Femur (tissue), 1 donor: Measurements from ENCODE around the gene ZNF813.
"Not testable (repeated sequence)": the region's sequence is repeated elsewhere in the genome, so short reads cannot be mapped to it uniquely, and the experiment has no call there.

ENCODE experiments used
- DNase-seq: peaks from one replicate; pipeline ENCODE4 v3.0.0-alpha.2; 2017

Gene ZNF813

GRCh38 chr19:53467485-53468262, at the start of gene ZNF813:
TSS of gene ZNF813 (plus strand) at chr19:53467733. CDS start at chr19:53483823, 16,090 bp downstream.
- DNase-seq, result peak; percentile 95

GRCh38 chr19:53420520-53421315, 46.8 kb upstream of the ZNF813 start:
- not testable (repeated sequence) for DNase-seq

GRCh38 chr19:53422551-53422950, 45.0 kb upstream of the ZNF813 start:
- no peak for DNase-seq

- DNase-seq, result not testable (repeated sequence)
These were observed 44.5 kb upstream of the ZNF813 start for GRCh38 chr19:53423074-53423473.

GRCh38 chr19:53423680-53424079, 43.9 kb upstream of the ZNF813 start:
- DNase-seq, result peak; percentile 28

- DNase-seq, result peak; percentile 77
These were observed 42.5 kb upstream of the ZNF813 start for GRCh38 chr19:53424968-53425597.

GRCh38 chr19:53431399-53432087, 36.0 kb upstream of the ZNF813 start, which contains the start of gene ZNF761:
TSS of gene ZNF761 (plus strand) at chr19:53431984. CDS start at chr19:53447269, 15,285 bp downstream.
- DNase-seq, result peak; percentile 97

GRCh38 chr19:53432088-53432661, 35.4 kb upstream of the ZNF813 start:
- peak; percentile 60 for DNase-seq

GRCh38 chr19:53443809-53444208, 23.7 kb upstream of the ZNF813 start:
- not testable (repeated sequence) for DNase-seq

- not testable (repeated sequence) for DNase-seq
These were observed 20.3 kb upstream of the ZNF813 start for GRCh38 chr19:53447196-53447595.

GRCh38 chr19:53455828-53456227, 11.7 kb upstream of the ZNF813 start:
- no peak for DNase-seq

- DNase-seq, result not testable (repeated sequence)
These were observed 7.3 kb upstream of the ZNF813 start for GRCh38 chr19:53460131-53460721.

- DNase-seq, result no peak
These were observed 5.7 kb upstream of the ZNF813 start for GRCh38 chr19:53461866-53462265.

GRCh38 chr19:53462861-53463260, 4.7 kb upstream of the ZNF813 start:
- DNase-seq, result no peak

- DNase-seq, result peak; percentile 73
These were observed 4.3 kb upstream of the ZNF813 start for GRCh38 chr19:53463263-53463662.

- peak; percentile 27 for DNase-seq
These were observed 628 bp upstream of the ZNF813 start for GRCh38 chr19:53466726-53467484.

- DNase-seq, result not testable (repeated sequence)
These were observed 1.1 kb downstream of the ZNF813 start for GRCh38 chr19:53468628-53469027.

- no peak for DNase-seq
These were observed 4.4 kb downstream of the ZNF813 start for GRCh38 chr19:53471916-53472315.

GRCh38 chr19:53474832-53475231, 7.3 kb downstream of the ZNF813 start:
- not testable (repeated sequence) for DNase-seq

- DNase-seq, result not testable (repeated sequence)
These were observed 7.9 kb downstream of the ZNF813 start for GRCh38 chr19:53475470-53475869.

- not testable (repeated sequence) for DNase-seq
These were observed 16.2 kb downstream of the ZNF813 start for GRCh38 chr19:53483751-53484150.
